HT-29 (cell line): ENCODE measurements around the gene WDR7. TPM values are rescaled to one million over a fixed set of nuclear protein-coding genes. Genes with fewer than 3 reads are reported as not detected.

Experiments
- DNase-seq: peaks from one replicate; pipeline ENCODE4 v3.0.0-alpha.2; 2015; ENCODE audit warnings: low spot score
- total RNA-seq: library from RNA; depleted of rRNA; stranded (reverse); fragments of >200 nt; shearing (Covaris generic); gene quantifications from 2 replicates; pipeline ENCODE4 v1.2.3, GENCODE V29; 2014

The WDR7 gene
- total RNA-seq, 1 experiment from 2014 or later, result 3.8 TPM

DNA sequence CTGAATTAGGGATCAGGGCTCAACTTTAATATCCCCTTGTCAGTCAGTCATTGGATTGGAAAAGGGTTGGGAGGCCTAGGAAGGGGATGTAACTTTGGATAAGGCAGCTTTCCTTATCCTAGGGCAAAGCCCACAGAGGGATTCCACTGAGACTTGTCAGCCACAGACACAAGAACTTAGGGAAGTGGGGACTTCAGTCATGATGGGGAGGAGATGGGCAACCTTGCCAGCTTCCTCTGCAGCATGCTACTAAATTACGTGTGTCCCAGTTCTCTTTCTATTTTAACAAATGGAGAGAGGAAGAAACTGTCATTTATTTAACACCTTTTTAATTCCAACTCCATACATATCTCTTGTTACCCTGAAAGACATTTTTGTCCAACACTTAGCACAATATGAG lies 237.8 kb downstream of the WDR7 start:
- DNase-seq, result no peak

GRCh38 chr18:56889621-56890020 lies 238.5 kb downstream of the WDR7 start:
- DNase-seq, result no peak

DNA sequence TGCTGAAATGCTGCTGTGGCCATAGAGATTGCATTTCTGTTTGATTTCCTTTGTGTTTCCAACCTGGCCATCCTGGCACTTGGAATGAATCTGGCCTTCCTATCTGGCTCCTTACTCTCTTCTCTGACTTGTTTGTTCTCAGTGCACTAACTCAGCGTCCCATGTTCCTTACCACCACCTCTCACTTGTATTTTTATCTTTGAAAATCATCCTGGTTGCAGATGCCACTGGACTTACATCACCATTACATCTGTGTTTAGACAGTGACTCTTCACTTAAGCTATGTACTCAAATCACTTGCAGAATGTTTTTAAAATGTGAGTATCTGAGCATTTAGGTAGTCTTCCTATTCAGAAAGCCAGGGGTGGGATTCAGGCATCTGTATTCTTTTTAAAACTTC lies 239.5 kb downstream of the WDR7 start:
- peak; percentile 9 for DNase-seq

GRCh38 chr18:56891116-56891515 lies 240.0 kb downstream of the WDR7 start:
- no peak for DNase-seq

DNA sequence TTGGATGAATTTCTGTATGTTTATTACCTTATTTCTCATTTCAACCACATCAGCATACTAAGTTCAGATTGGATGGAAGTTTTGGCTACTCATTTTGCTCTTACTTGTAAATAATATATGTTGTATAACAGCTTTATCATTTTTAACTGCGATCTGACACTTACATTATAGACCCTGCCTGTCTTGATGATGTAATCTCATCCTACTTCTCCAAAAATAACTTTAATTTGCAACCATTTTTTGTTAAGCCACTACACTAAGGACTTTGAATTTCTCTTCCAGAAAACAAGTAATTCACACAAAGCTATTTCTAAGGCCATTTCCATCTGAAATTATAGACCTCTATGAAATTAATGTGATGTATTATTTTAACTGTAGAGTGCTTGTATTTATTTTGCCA lies 240.7 kb downstream of the WDR7 start:
- DNase-seq, result no peak

DNA sequence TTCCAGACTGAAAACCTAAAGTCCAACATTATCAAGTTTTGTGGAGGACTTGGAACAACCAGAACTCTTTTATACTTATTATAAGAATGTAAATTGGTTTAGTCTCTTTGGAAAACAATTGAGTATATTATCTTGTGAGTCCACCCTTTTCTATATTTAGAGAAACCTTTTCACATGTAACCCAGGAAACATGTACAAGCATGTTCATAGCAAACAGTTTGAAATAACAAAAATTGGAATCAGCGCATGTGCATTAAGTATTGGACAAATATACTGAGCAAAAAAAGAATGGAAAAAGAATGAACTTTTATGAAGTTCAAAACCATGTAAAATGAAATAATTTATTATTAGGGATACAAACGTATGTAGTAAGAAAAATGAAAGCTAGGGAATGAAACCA lies 246.0 kb downstream of the WDR7 start:
- DNase-seq, result no peak

DNA sequence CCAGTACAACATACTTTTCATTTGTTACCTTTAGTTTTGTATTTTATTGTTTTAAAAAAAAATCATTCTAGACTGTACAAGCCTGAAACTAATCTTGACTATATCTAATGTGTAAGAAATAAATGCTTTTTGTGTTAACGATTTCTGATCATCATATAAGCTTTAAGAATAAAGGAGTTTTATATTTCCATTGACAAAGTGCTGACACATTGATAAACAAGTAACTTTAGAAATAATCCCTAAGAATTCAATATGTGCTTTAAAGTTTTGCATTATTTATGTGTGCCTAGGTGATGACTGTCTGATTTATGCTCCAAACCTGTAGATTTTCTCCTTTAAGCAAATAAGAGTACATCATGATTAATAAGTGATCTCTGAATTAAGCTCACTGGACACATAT lies 248.5 kb downstream of the WDR7 start:
- no peak for DNase-seq

GRCh38 chr18:56900195-56901094 lies 249.3 kb downstream of the WDR7 start:
- no peak for DNase-seq

DNA sequence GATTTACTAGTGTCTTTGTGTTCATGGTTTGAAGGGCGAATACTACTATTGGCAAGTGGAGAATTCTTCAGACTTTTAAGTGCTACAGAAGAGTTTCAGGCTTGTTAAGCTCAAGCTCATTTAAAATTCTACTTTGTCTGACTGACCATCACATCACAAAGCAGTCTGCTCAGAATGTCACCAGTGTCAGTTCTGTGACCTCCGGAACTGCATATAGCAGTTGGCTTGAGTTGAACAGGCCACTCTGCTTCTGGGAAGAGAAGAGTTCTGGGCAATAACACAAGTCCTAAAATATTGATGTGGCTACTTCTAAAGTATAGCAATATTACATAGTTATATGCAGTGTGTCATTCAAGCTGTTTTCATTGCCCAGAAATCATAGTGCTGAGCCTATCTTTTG lies 250.8 kb downstream of the WDR7 start:
- no peak for DNase-seq

- peak; percentile 46 for DNase-seq
These were observed 251.5 kb downstream of the WDR7 start for GRCh38 chr18:56902653-56903052.

GRCh38 chr18:56903686-56904085 lies 252.5 kb downstream of the WDR7 start:
- DNase-seq, result no peak

- no peak for DNase-seq
These were observed 256.6 kb downstream of the WDR7 start for GRCh38 chr18:56907771-56908170.

DNA sequence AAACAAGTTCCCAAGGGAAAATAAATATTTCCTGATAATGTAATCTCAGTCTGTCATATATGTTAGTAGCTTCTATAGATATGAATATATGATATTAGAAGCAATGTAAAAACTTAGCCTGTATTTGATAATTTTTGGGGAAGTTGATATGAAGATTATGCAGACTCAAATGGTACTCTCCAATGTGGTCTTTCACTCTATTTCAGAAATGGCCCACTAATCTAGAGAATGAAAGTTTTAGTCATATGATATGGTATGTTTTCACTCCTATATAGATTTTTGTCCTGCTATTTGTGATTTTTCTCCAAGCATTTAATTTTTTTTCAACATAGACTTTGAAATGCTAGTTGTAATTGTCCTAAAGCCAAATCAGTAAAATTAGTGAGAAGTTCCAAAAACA lies 259.1 kb downstream of the WDR7 start:
- no peak for DNase-seq

GRCh38 chr18:56910967-56911366 lies 259.8 kb downstream of the WDR7 start:
- DNase-seq, result no peak

GRCh38 chr18:56913941-56914340 lies 262.8 kb downstream of the WDR7 start:
- DNase-seq, result no peak

DNA sequence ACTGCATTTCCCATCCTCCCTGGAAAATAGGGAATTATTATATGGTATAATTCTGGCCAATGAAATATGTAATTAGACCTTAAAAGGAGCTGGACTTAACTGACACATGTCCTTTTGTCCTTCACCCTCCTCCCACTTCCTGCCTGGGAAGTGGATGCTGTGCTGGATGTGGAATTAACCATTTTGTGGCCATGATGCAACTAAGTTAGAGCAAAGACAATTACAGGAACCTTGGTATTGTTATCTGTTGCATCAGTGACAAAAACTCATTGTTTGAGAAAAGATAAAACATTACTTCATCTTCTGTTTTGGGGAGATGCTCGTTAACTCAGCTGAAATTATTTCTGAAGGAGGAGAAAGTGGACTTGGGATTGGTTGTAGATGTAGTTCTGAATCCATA lies 268.0 kb downstream of the WDR7 start:
- no peak for DNase-seq

DNA sequence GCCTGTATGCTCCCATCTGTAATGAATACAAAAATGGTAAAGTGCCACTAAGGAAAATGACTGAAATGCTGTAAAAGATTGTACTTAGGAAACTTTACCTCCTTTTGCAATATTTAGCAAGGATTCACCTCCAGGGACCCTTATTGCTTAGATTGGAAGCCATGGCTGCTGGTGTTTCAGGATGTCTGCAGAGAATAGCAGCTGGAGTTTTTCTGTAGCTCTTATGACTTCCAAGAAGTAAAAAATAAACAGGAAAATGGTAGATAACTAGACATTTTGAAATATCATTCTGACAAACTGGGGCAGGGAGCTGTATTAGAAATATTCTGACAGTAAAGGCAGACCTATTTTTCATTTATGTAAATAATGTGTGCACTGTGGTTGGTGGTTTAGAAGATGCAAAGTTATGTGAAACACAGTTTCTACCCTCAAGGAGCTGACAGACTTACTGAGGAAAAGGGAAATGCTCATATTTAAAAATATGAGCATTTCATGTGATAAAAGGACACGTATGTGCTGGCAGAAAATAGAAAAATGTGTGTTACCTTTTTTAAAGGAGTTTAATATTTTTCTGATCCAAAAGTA lies 270.8 kb downstream of the WDR7 start:
- no peak for DNase-seq

DNA sequence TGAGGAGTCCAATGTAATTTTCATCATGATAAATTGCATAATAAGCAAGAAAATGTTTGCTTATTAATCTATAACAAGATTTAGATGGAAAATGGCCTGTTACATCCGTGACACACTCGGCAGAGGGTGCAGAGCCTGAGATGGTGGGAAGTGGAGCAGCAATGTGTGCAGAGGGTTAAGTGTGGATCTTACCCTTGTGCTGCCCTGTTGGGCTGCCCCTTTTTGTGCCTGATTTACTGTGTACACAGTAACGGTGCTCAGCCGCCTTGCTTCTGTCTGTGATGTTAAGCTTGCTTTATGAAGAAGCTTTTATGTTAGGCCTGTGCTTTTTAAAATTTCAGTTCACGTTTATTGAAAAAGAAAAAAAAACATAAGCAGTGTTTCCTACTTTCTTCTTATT lies 275.6 kb downstream of the WDR7 start:
- DNase-seq, result no peak

DNA sequence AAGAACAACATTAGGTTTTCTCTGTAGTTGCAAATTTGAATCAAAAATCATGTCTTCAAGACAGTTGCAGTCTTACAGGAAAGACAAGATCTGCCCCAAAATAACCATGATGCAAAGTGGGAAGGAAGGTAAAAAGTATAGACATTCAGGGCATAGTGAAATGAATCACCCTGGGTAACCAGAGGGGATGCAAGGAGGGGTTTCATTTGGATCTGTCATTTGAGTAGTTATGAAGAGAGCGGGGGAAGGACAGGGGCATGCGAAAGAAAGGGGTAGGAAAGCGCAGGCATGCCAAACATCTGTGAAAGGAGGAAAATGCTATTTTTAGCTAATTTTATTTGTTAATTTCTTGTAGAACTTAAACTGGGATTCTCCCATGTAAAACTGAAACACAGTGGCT lies 276.6 kb downstream of the WDR7 start:
- no peak for DNase-seq

GRCh38 chr18:56929886-56930285 lies 278.7 kb downstream of the WDR7 start:
- no peak for DNase-seq

GRCh38 chr18:56933472-56933871 lies 282.3 kb downstream of the WDR7 start:
- DNase-seq, result no peak

GRCh38 chr18:56934131-56934530 lies 283.0 kb downstream of the WDR7 start:
- DNase-seq, result no peak

DNA sequence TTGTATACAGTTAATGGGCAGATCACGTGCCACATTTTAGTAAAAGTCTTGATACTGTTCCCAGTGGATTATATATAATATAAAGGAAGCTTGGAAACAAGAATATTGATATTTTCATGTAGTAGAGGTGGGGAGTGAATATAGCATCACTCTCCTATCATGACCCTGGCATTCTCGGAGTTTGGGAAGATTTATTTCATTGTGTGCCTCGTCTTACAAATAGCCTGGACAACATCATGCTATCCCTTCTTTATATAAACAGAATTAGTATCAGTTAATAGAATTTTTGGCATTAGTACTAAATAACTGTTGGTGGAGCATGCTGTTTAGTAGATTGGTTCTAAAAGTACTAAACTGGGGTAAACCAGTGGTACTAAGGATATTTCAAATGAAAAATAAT lies 283.7 kb downstream of the WDR7 start:
- DNase-seq, result no peak
